Neuronal stem cell (in vitro differentiated cells): ENCODE data around the gene USP5.

Experiments
- DNase-seq: peaks from one replicate; pipeline ENCODE4 v3.0.0-alpha.2; 2013; ENCODE audit warnings: low spot score
- H2AFZ ChIP-seq: one replicate; pipeline ENCODE4 v1.6.1; 2013; ENCODE audit warnings: mild to moderate bottlenecking, low read length, inconsistent platforms
- H2AK5ac ChIP-seq: 2 replicates; pipeline ENCODE4 v1.6.1; 2013; ENCODE audit warnings: low read depth, mild to moderate bottlenecking, inconsistent platforms, low read length, moderate library complexity, mixed read lengths
- H2BK120ac ChIP-seq: 2 replicates; pipeline ENCODE4 v1.6.1; 2013; ENCODE audit warnings: low read depth, mild to moderate bottlenecking, inconsistent platforms, low read length, moderate library complexity, mixed read lengths
- H2BK12ac ChIP-seq: one replicate; pipeline ENCODE4 v1.6.1; 2013; ENCODE audit warnings: low read length, inconsistent platforms
- H2BK15ac ChIP-seq: 2 replicates; pipeline ENCODE4 v1.6.1; 2013; ENCODE audit warnings: mild to moderate bottlenecking, low read length, inconsistent platforms, mixed read lengths
- H2BK5ac ChIP-seq: one replicate; pipeline ENCODE4 v1.6.1; 2013; ENCODE audit warnings: inconsistent platforms, mild to moderate bottlenecking, low read length, moderate library complexity
- H3K14ac ChIP-seq: one replicate; pipeline ENCODE4 v1.6.1; 2013; ENCODE audit warnings: low read length, inconsistent platforms
- H3K18ac ChIP-seq: 2 replicates; pipeline ENCODE4 v1.6.1; 2013; ENCODE audit warnings: low read length, inconsistent platforms
- H3K23ac ChIP-seq: 2 replicates; pipeline ENCODE4 v1.6.1; 2013; ENCODE audit warnings: low read depth, mild to moderate bottlenecking, mixed read lengths, low read length, inconsistent platforms; ENCODE audit not compliant: poor library complexity
- H3K27ac ChIP-seq: replicated peaks from 3 replicates; pipeline ENCODE4 v1.5.1; 2013; ENCODE audit warnings: low read length, inconsistent platforms
- H3K27me3 ChIP-seq, 3 experiments: 2 replicates each; pipeline ENCODE4 v1.6.1; 2013; ENCODE audit warnings: low read length in 3 of 3, mild to moderate bottlenecking in 2 of 3, inconsistent platforms in 1 of 3, low read depth in 1 of 3, mixed read lengths in 1 of 3, moderate library complexity in 1 of 3; ENCODE audit not compliant: control insufficient read depth in 3 of 3, insufficient read depth in 3 of 3
- H3K36me3 ChIP-seq, 2 donors: replicated peaks in 1 of 2; 2 replicates each; pipeline ENCODE4 v1.6.1; 2013; ENCODE audit warnings: low read length in 2 of 2; ENCODE audit not compliant: control insufficient read depth in 2 of 2, insufficient read depth in 2 of 2
- H3K4ac ChIP-seq: 2 replicates; pipeline ENCODE4 v1.6.1; 2013; ENCODE audit warnings: inconsistent platforms, mild to moderate bottlenecking, low read length, moderate library complexity
- H3K4me1 ChIP-seq, 2 donors: 1 replicate in 1 of 2; 2 replicates in 1 of 2; pipeline ENCODE4 v1.6.1; 2013; ENCODE audit warnings: low read length in 2 of 2, low read depth in 1 of 2; ENCODE audit not compliant: control insufficient read depth in 2 of 2, insufficient read depth in 1 of 2
- H3K4me2 ChIP-seq: one replicate; pipeline ENCODE4 v1.6.1; 2013; ENCODE audit warnings: mild to moderate bottlenecking, low read length, inconsistent platforms; ENCODE audit not compliant: insufficient read depth, poor library complexity, severe bottlenecking
- H3K4me3 ChIP-seq, 2 donors: 2 replicates each; pipeline ENCODE4 v1.5.1; 2013; ENCODE audit warnings: low read length in 2 of 2, mild to moderate bottlenecking in 2 of 2, inconsistent platforms in 1 of 2, moderate library complexity in 1 of 2
- H3K79me1 ChIP-seq: one replicate; pipeline ENCODE4 v1.6.1; 2013; ENCODE audit warnings: low read depth, mild to moderate bottlenecking, inconsistent platforms, low read length, moderate library complexity
- H3K9ac ChIP-seq: one replicate; pipeline ENCODE4 v1.6.1; 2013; ENCODE audit warnings: mild to moderate bottlenecking, low read depth, low read length, inconsistent platforms; ENCODE audit not compliant: poor library complexity
- H3K9me3 ChIP-seq, 2 donors: replicated peaks in 1 of 2; 2 replicates each; pipeline versions ENCODE3 to v1.6.1; 2013; ENCODE audit warnings: low read length in 2 of 2, mild to moderate bottlenecking in 2 of 2, inconsistent platforms in 1 of 2, low read depth in 1 of 2, mixed read lengths in 1 of 2, moderate library complexity in 1 of 2; ENCODE audit not compliant: control insufficient read depth in 2 of 2, insufficient read depth in 1 of 2
- H4K8ac ChIP-seq: one replicate; pipeline ENCODE4 v1.6.1; 2013; ENCODE audit warnings: low read depth, mild to moderate bottlenecking, inconsistent platforms, low read length, moderate library complexity
- H4K91ac ChIP-seq: one replicate; pipeline ENCODE4 v1.6.1; 2013; ENCODE audit warnings: low read length, low read depth, mild to moderate bottlenecking, inconsistent platforms; ENCODE audit not compliant: poor library complexity
- WGBS, 2 donors: extraction: QIAGEN DNeasy Blood & Tissue Kit; methylation state at CpG; one replicate each; pipeline ENCODE4 v1.1.7; 2013; ENCODE audit warnings: missing lambda C conversion rate in 2 of 2, mixed read lengths in 1 of 2; ENCODE audit not compliant: insufficient read length in 2 of 2, insufficient replicate concordance in 1 of 2; ENCODE audit errors: extremely low coverage in 2 of 2; 5-methylcytosine and 5-hydroxymethylcytosine counted together

USP5 gene

DNA sequence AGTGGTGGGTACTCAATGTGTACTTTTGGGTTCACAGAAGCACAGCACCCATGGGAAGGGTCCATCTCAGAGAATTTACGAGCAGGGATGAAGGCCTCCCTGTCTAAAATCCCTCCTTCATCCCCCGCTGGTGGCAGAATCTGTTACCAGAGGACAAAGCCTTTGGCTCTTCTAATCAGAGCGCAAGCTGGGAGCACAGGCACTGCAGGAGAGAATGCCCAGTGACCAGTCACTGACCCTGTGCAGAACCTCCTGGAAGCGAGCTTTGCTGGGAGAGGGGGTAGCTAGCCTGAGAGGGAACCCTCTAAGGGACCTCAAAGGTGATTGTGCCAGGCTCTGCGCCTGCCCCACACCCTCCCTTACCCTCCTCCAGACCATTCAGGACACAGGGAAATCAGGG lies 31.8 kb upstream of the USP5 start:
- no CpG with 5 or more reads among the region's 5 CpGs for WGBS, 2 donors
- peak overlapping the region in 1 of 2 donors; percentile 62 for H3K4me3 ChIP-seq
- H3K27ac ChIP-seq, result peak overlapping the region; percentile 81

DNA sequence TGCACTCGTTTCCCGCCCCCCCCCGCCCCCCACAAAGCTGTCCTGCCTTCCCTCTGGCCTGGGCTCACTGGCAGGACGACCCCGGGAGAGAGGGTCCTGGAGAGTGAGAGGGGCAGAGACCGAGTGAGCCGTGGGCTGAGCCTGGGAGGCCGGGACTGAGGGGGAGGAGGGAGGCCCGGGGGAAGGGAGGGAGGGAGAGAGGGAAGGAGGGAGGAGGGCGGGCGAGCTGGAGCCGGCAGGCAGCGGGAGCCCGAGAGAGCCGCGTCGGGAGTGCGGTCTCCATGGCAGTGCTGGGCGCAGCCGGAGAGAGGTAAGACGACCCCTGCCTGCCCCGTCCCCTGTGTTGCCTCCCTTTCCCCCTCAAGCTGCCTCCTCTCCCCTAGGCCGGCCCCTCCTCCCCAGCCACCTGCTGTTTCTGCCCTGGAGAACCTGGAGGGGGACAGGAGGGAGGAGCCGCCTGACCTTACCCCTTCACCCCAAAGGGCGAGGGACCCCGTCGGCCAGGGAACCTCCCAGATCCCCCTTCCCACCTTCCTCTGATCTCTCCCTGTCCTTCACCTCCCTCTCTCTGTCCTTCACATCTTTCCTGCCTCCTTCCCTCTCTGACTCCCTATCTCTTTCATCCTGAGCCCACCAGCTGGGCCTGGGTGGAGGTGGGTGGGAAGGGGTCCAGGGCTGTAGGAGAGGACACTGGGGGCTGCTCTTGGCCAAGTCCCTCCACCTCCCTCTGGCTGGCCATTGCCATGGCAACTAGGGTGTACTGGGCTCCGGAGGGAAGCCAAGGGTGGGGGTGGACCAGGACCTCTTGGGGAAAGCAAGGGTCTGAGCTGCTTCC lies 30.1 kb upstream of the USP5 start, which contains the start of gene GPR162:
TSS of gene GPR162 (plus strand) at position 231 of the 835 bp plus-strand sequence. CDS start 2,078 bp downstream, outside the sequence.
- Histone ChIP-seq H3K14ac (peak within 1 kb of the TSS; percentile 12), H3K27me3 (no peaks in the 10 kb centered on the region), H2BK12ac (peak within 1 kb of the TSS; percentile 70), H3K4me2 (peak within 1 kb of the TSS; percentile 77), H3K4ac (no peak within 1 kb of the TSS), H2BK15ac (peak within 1 kb of the TSS; percentile 23), H2AK5ac (peak within 1 kb of the TSS; percentile 95), H3K9me3 (peaks cover 0 to 7% of the 10 kb centered on the region in 2 donors), H4K8ac (no peak within 1 kb of the TSS), H4K91ac (no peak within 1 kb of the TSS), H2BK120ac (peak within 1 kb of the TSS; percentile 77), H2AFZ (peak within 1 kb of the TSS; percentile 70), H3K27ac (peak within 1 kb of the TSS; percentile 81), H3K18ac (peak within 1 kb of the TSS; percentile 94), H3K36me3 (peaks cover 0 to 5% of the 10 kb centered on the region in 2 donors), H2BK5ac (peak within 1 kb of the TSS; percentile 92), H3K79me1 (peaks cover 8% of the 10 kb centered on the region), H3K23ac (no peak within 1 kb of the TSS), H3K4me1 (peaks cover 40 to 57% of the 10 kb centered on the region in 2 donors), H3K4me3 (peak within 1 kb of the TSS; percentile 62 to 77), H3K9ac (peak within 1 kb of the TSS; percentile 91)
- WGBS, 2 donors, result no CpG with 5 or more reads among the region's 28 CpGs
- DNase-seq, result peak; percentile 70

More for the DNA sequence above, 31.8 kb upstream of the USP5 start:
- no peak overlapping the region for H4K8ac ChIP-seq
- no peak for DNase-seq
- peaks cover 6% of the 10 kb centered on the region for H3K79me1 ChIP-seq
- no peak overlapping the region for H4K91ac ChIP-seq
- H2BK12ac ChIP-seq, result no peak overlapping the region
- no peak overlapping the region for H3K23ac ChIP-seq
- no peak overlapping the region for H2BK15ac ChIP-seq
- no peak overlapping the region for H2BK120ac ChIP-seq
- peak overlapping the region; percentile 32 for H3K18ac ChIP-seq
- no peak overlapping the region for H3K14ac ChIP-seq
- H3K4me2 ChIP-seq, result no peak overlapping the region
- no peak overlapping the region for H3K4ac ChIP-seq
- no peak overlapping the region for H3K9ac ChIP-seq
- H3K9me3 ChIP-seq, result peaks cover 0 to 7% of the 10 kb centered on the region in 2 donors
- no peaks in the 10 kb centered on the region for H3K27me3 ChIP-seq
- peaks cover 0 to 5% of the 10 kb centered on the region in 2 donors for H3K36me3 ChIP-seq
- no peak overlapping the region for H2BK5ac ChIP-seq
- H3K4me1 ChIP-seq, result peaks cover 40 to 54% of the 10 kb centered on the region in 2 donors
- H2AK5ac ChIP-seq, result no peak overlapping the region
- H2AFZ ChIP-seq, result no peak overlapping the region

DNA sequence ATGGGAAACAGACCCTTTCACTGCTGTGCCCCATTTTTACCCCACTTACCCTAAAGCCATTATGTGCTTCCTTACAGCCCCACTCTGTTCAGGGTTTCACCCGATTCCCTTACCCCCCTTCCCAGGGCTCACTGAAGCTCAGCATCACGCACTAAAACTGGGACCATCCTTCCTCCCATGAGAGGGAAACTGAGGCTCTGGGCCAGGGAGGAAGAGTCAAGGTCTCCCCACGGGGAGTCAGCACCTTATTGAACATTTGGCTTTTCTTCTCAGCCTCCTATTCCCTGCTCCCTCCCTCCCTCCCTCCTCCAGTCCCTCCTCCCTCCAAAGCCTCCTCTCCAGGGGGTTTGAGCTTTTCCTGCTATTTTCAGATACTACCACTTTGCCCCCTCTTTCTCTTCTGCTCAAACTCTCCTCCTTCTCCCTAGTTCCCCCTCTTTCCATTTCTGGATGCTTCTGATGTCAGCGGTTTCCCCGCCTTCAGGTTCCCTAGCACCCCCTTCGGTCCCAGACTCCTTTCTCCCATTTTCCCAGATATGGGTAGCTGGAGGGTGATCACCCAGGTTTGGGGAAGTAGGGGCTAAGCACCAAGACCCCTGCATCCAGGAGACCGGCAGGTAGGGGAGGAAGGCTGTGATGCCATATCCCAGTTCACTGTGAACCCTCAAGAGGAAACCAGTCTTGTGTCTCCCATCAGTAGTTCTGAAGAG lies 29.4 kb upstream of the USP5 start:
- peak overlapping the region; percentile 92 for H2BK5ac ChIP-seq
- peaks cover 0 to 5% of the 10 kb centered on the region in 2 donors for H3K36me3 ChIP-seq
- H2BK15ac ChIP-seq, result peak overlapping the region; percentile 23
- peak overlapping the region; percentile 38 for H3K27ac ChIP-seq
- H3K4ac ChIP-seq, result no peak overlapping the region
- DNase-seq, result no peak
- H3K23ac ChIP-seq, result no peak overlapping the region
- peak overlapping the region; percentile 94 for H3K18ac ChIP-seq
- no peak overlapping the region for H2AFZ ChIP-seq
- peak overlapping the region; percentile 77 for H2BK120ac ChIP-seq
- no CpG with 5 or more reads among the region's 7 CpGs for WGBS, 2 donors
- no peak overlapping the region for H4K8ac ChIP-seq
- H3K4me3 ChIP-seq, result peak overlapping the region; percentile 62 to 77
- no peak overlapping the region for H4K91ac ChIP-seq
- peak overlapping the region; percentile 91 for H3K9ac ChIP-seq
- H3K79me1 ChIP-seq, result peaks cover 11% of the 10 kb centered on the region
- H2AK5ac ChIP-seq, result peak overlapping the region; percentile 95
- H3K14ac ChIP-seq, result peak overlapping the region; percentile 12
- H2BK12ac ChIP-seq, result no peak overlapping the region
- peaks cover 45 to 62% of the 10 kb centered on the region in 2 donors for H3K4me1 ChIP-seq
- no peaks in the 10 kb centered on the region for H3K27me3 ChIP-seq
- peaks cover 0 to 7% of the 10 kb centered on the region in 2 donors for H3K9me3 ChIP-seq
- peak overlapping the region; percentile 77 for H3K4me2 ChIP-seq
